DMS 273 (cell line): ENCODE results near the gene CHST11.
A peak's percentile ranks its signal among the peaks of the same experiment; 100 is the strongest.

Source experiments
- DNase-seq: peaks from one replicate; lab custom pipeline; 2025; ENCODE audit not compliant: unreplicated experiment; lab: John Stamatoyannopoulos, UW

The CHST11 gene

GRCh38 chr12:104748356-104748755 is 291.6 kb downstream of the CHST11 start:
- DNase-seq, result no peak

GRCh38 chr12:104748790-104749189 is 292.0 kb downstream of the CHST11 start:
- DNase-seq, result no peak

- no peak for DNase-seq
Observed at GRCh38 chr12:104749545-104749944, 292.8 kb downstream of the CHST11 start.

GRCh38 chr12:104750061-104750460 is 293.3 kb downstream of the CHST11 start:
- DNase-seq, result no peak

GRCh38 chr12:104751120-104751519 is 294.4 kb downstream of the CHST11 start:
- no peak for DNase-seq

- DNase-seq, result no peak
Observed at GRCh38 chr12:104751594-104751993, 294.8 kb downstream of the CHST11 start.

- DNase-seq, result no peak
Observed at GRCh38 chr12:104752016-104752415, 295.3 kb downstream of the CHST11 start.

GRCh38 chr12:104752881-104753280 is 296.1 kb downstream of the CHST11 start:
- DNase-seq, result no peak

GRCh38 chr12:104756901-104757300 is 300.2 kb downstream of the CHST11 start:
- DNase-seq, result no peak

GRCh38 chr12:104758771-104759170 is 302.0 kb downstream of the CHST11 start:
- no peak for DNase-seq

GRCh38 chr12:104761091-104761490 is 304.3 kb downstream of the CHST11 start:
- no peak for DNase-seq

GRCh38 chr12:104761611-104762010 is 304.9 kb downstream of the CHST11 start:
- no peak for DNase-seq

GRCh38 chr12:104763168-104763805 is 306.5 kb downstream of the CHST11 start:
- DNase-seq, result no peak

GRCh38 chr12:104764225-104765091 is 307.7 kb downstream of the CHST11 start:
- no peak for DNase-seq

- no peak for DNase-seq
Observed at GRCh38 chr12:104767261-104767660, 310.5 kb downstream of the CHST11 start.

GRCh38 chr12:104768033-104768432 is 311.3 kb downstream of the CHST11 start:
- no peak for DNase-seq

GRCh38 chr12:104769144-104769561 is 312.4 kb downstream of the CHST11 start:
- peak; percentile 7 for DNase-seq

- DNase-seq, result no peak
Observed at GRCh38 chr12:104772336-104772735, 315.6 kb downstream of the CHST11 start.

- no peak for DNase-seq
Observed at GRCh38 chr12:104775731-104776231, 319.0 kb downstream of the CHST11 start.

GRCh38 chr12:104779134-104779533 is 322.4 kb downstream of the CHST11 start:
- no peak for DNase-seq

GRCh38 chr12:104782296-104782695 is 325.5 kb downstream of the CHST11 start:
- no peak for DNase-seq

GRCh38 chr12:104784592-104784991 is 327.8 kb downstream of the CHST11 start:
- DNase-seq, result no peak
